Cardiac muscle cell (in vitro differentiated cells and primary cell): Measurements from ENCODE around the gene MBP. TPM values are rescaled to one million over a fixed set of nuclear protein-coding genes. Genes with fewer than 3 reads are reported as not detected.

Source experiments
- DNase-seq, 2 donors: peaks; one replicate each; pipeline versions ENCODE4 v3.0.0 to v3.0.0-alpha.2; 2010 to 2017; ENCODE audit warnings: low read depth in 1 of 2, low spot score in 1 of 2
- H3K27ac ChIP-seq: fragments of 200-600 bp; sonication (generic); 2 replicates; pipeline ENCODE4 v1.5.1; 2016
- H3K27me3 ChIP-seq: fragments of 200-600 bp; sonication (generic); 2 replicates; pipeline ENCODE4 v1.6.0; 2016; ENCODE audit warnings: control low read depth
- H3K36me3 ChIP-seq: fragments of 200-600 bp; sonication (generic); 2 replicates; pipeline ENCODE4 v1.5.1; 2016; ENCODE audit warnings: control low read depth
- H3K4me1 ChIP-seq: fragments of 200-600 bp; sonication (generic); 2 replicates; pipeline ENCODE4 v1.8.1; 2017; ENCODE audit warnings: low read depth, mild to moderate bottlenecking, mixed run types
- H3K4me3 ChIP-seq: fragments of 200-600 bp; sonication (generic); 2 replicates; pipeline ENCODE4 v1.5.1; 2016; ENCODE audit warnings: mild to moderate bottlenecking
- H3K9me3 ChIP-seq: fragments of 200-600 bp; sonication (generic); 2 replicates; pipeline ENCODE4 v1.5.1; 2017; ENCODE audit warnings: low read depth, mild to moderate bottlenecking, control low read depth
- CTCF ChIP-seq: IDR thresholded peaks from 2 replicates; pipeline ENCODE4 v1.5.1; 2012; ENCODE audit warnings: low read depth, mild to moderate bottlenecking, low read length
- polyA plus RNA-seq: library from polyadenylated mRNA; unstranded; fragments of >200 nt; fragmentation: Nextera tagmentation; extraction: Ambion mirVana; gene quantifications from 2 replicates; pipeline ENCODE4 v1.2.1, GENCODE V29; 2016
- total RNA-seq: library from RNA; depleted of rRNA; stranded (reverse); fragments of >200 nt; gene quantifications from 2 replicates; pipeline ENCODE4 v1.2.3, GENCODE V29; 2016

The MBP gene
- total and polyA plus RNA-seq, 2 experiments from 2014 or later: 0.32 to 0.42 TPM

DNA sequence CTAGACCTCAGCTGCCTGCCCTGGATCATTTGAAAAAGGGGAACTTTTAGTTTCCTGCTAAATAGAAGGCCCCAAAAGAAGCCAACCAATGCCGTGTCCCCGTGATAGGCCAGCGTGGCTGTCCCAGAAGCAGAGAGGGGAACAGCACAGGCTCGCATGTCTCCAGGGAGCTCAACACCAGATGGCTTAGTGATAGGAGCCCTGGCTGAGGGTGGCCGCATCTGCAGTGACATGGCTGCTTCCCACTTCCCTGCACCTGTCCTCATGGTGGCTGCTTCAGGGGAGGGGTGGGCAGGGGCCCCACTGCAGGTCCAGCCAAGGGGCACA, 79.6 kb downstream of the MBP start:
- Histone ChIP-seq H3K4me3 (no peak overlapping the region), H3K27ac (no peak overlapping the region), H3K36me3 (no peaks in the 10 kb centered on the region), H3K4me1 (no peaks in the 10 kb centered on the region), H3K27me3 (no peaks in the 10 kb centered on the region), H3K9me3 (no peaks in the 10 kb centered on the region)
- TF ChIP-seq CTCF: no peak
- DNase-seq: no peak

DNA sequence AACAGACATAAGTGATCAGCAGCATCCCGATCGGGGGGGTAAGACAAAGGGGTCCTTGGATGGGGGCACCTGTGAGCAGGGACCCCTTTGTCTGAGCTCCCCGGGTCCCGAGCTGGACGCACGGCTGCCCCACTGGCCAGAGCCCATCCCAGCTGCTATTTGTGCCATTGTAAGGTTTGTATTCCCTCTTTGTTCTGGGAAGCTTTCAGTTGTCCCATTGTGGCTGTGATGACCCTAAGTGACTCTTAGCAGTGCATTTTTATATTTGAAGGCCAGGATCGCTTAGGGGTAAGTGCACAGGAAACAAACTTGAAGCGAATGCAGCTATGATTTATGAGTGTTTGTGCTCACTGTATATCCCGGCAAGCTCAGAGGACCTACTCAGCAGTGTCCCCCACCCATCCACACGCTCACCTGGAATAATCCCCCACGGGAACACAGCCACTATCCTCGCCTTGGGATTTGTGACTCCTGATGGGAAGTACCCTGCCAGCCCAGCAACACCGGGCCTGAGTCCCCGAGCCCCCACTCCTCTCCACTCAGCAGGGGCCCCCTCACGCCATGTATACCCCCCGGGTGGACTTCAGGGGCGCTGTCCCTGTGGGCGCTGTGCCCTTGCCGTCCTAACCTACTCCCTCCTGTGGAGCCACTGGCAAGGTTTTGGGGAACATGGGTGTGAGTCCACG, 80.1 kb downstream of the MBP start:
- no peak for TF ChIP-seq CTCF
- H3K9me3 ChIP-seq: no peaks in the 10 kb centered on the region
- H3K27me3 ChIP-seq: no peaks in the 10 kb centered on the region
- H3K4me1 ChIP-seq: no peaks in the 10 kb centered on the region
- no peak overlapping the region for H3K4me3 ChIP-seq
- H3K36me3 ChIP-seq: no peaks in the 10 kb centered on the region
- no peak for DNase-seq
- no peak overlapping the region for H3K27ac ChIP-seq

GRCh38 chr18:77051581-77052296, 80.8 kb downstream of the MBP start:
- no peak for TF ChIP-seq CTCF
- H3K4me3 ChIP-seq: no peak overlapping the region
- H3K36me3 ChIP-seq: no peaks in the 10 kb centered on the region
- H3K9me3 ChIP-seq: no peaks in the 10 kb centered on the region
- no peak for DNase-seq
- no peaks in the 10 kb centered on the region for H3K27me3 ChIP-seq
- no peak overlapping the region for H3K27ac ChIP-seq
- H3K4me1 ChIP-seq: no peaks in the 10 kb centered on the region

- no peak for TF ChIP-seq CTCF
- Histone ChIP-seq H3K9me3 (no peaks in the 10 kb centered on the region), H3K36me3 (no peaks in the 10 kb centered on the region), H3K27me3 (no peaks in the 10 kb centered on the region), H3K4me1 (no peaks in the 10 kb centered on the region), H3K4me3 (no peak overlapping the region), H3K27ac (no peak overlapping the region)
- DNase-seq: no peak
Observed at GRCh38 chr18:77049938-77050337, 82.6 kb downstream of the MBP start.

- no peaks in the 10 kb centered on the region for H3K4me1 ChIP-seq
- no peaks in the 10 kb centered on the region for H3K27me3 ChIP-seq
- no peak overlapping the region for H3K27ac ChIP-seq
- H3K9me3 ChIP-seq: no peaks in the 10 kb centered on the region
- no peaks in the 10 kb centered on the region for H3K36me3 ChIP-seq
- TF ChIP-seq CTCF: no peak
- no peak for DNase-seq
- no peak overlapping the region for H3K4me3 ChIP-seq
Observed at GRCh38 chr18:77047803-77048419, 84.7 kb downstream of the MBP start.
